ENCODE data around the gene DCAF11. TPM values are rescaled to one million over a fixed set of nuclear protein-coding genes. Genes with fewer than 3 reads are reported as not detected.

DCAF11 gene
- polyA plus RNA-seq, 1 experiment: 29.7 TPM

DNA sequence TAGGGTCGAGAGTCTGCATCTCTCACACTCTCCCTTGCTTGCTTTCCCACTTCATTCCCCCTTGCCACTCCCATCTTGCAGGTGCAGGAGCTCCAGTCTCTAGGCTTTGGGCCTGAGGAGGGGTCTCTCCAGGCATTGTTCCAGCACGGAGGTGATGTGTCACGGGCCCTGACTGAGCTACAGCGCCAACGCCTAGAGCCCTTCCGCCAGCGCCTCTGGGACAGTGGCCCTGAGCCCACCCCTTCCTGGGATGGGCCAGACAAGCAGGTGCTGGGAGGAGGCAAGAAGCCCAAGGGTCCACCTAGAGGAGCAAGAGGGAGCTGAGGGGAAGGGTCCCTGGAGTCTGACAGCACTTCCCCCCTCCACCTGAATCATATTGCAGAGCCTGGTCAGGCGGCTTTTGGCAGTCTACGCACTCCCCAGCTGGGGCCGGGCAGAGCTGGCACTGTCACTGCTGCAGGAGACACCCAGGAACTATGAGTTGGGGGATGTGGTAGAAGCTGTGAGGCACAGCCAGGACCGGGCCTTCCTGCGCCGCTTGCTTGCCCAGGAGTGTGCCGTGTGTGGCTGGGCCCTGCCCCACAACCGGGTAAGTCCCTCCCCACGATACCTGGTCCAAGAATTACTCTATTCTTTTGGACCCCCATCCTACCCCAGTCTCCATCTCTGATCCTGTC lies 37.0 kb downstream of the DCAF11 start:
- no peak for DNase-seq (ENCODE audit: low read depth, low spot score)
- no peaks in the 10 kb centered on the region for H3K27me3 ChIP-seq (ENCODE audit: control insufficient read depth, insufficient read depth, low read length)
- TF ChIP-seq, protein P1, sequence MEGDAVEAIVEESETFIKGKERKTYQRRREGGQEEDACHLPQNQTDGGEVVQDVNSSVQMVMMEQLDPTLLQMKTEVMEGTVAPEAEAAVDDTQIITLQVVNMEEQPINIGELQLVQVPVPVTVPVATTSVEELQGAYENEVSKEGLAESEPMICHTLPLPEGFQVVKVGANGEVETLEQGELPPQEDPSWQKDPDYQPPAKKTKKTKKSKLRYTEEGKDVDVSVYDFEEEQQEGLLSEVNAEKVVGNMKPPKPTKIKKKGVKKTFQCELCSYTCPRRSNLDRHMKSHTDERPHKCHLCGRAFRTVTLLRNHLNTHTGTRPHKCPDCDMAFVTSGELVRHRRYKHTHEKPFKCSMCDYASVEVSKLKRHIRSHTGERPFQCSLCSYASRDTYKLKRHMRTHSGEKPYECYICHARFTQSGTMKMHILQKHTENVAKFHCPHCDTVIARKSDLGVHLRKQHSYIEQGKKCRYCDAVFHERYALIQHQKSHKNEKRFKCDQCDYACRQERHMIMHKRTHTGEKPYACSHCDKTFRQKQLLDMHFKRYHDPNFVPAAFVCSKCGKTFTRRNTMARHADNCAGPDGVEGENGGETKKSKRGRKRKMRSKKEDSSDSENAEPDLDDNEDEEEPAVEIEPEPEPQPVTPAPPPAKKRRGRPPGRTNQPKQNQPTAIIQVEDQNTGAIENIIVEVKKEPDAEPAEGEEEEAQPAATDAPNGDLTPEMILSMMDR (IDR thresholded peaks at IDR 0.05; ENCODE audit: low read depth, low read length): no peak
- CTCF ChIA-PET: interaction anchor here (1.0 to 3.3 kb wide), 2 partner anchors 10 to 280 kb away, joined by 3 to 27 read pairs; partner anchors contain the start of gene IRF9
- POLR2A ChIA-PET: interaction anchor here (0.5 kb wide), 1 partner anchor 788 kb away, joined by 6 read pairs; no protein-coding TSS in a partner anchor
- H3K9me3 ChIP-seq (ENCODE audit: control insufficient read depth, insufficient read depth, low read length): peaks cover 3% of the 10 kb centered on the region; the same call in 1 of the 2 replicates
- no peak overlapping the region for H3K27ac ChIP-seq (ENCODE audit: low read depth, low read length)
- H3K4me3 ChIP-seq (ENCODE audit: low read depth, low read length): no peak overlapping the region

DNA sequence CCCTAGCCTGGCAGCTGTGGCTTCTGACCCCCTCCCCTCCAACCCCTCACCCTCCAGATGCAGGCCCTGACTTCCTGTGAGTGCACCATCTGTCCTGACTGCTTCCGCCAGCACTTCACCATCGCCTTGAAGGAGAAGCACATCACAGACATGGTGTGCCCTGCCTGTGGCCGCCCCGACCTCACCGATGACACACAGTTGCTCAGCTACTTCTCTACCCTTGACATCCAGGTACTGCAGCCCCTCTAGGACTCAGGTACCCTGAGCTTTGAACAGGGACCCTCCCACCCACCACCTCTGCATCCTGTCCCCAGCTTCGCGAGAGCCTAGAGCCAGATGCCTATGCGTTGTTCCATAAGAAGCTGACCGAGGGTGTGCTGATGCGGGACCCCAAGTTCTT lies 40.5 kb downstream of the DCAF11 start:
- H3K9me3 ChIP-seq (ENCODE audit: control insufficient read depth, insufficient read depth, low read length): no peaks in the 10 kb centered on the region
- H3K27ac ChIP-seq (ENCODE audit: low read depth, low read length): no peak overlapping the region
- ChIA-PET CTCF (no interaction called here), POLR2A (no interaction called here)
- TF ChIP-seq, protein P1 (IDR thresholded peaks at IDR 0.05; ENCODE audit: low read depth, low read length): no peak
- no peaks in the 10 kb centered on the region for H3K27me3 ChIP-seq (ENCODE audit: control insufficient read depth, insufficient read depth, low read length)
- DNase-seq (ENCODE audit: low read depth, low spot score): no peak
- H3K4me3 ChIP-seq (ENCODE audit: low read depth, low read length): no peak overlapping the region

DNA sequence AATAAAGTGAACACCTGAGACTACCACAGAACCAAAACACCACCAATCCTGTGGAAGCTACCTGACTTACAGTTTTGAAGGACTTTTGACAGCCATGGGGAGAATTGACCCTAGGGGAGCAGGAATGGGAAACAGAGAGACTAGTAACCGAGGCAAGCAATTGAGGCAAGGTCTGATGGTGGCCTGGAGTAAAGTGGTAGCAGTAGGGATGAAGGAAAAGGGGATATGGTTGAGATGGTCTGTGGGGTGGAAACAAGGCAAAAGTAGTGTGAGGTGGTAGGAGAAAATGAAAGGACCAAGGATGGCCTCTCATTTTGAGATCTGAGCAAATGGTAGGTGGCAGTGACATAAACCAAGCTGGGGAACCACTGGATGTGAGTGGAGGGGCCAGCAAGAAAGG lies 42.3 kb downstream of the DCAF11 start:
- POLR2A ChIA-PET: no interaction called here

DNA sequence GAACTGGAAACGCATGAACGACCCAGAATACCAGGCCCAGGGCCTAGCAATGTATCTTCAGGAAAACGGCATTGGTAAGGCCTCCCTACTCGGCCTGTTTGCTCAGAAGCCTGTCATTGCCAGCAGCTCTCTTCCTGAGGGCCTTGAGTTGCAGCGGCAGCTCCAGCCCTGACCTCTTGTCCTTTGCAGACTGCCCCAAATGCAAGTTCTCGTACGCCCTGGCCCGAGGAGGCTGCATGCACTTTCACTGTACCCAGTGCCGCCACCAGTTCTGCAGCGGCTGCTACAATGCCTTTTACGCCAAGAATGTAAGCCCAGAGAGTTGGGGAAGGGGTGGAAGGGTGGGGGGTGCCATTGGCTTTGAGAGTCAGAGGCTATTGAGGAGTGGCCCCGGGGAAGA lies 42.8 kb downstream of the DCAF11 start:
- H3K9me3 ChIP-seq (ENCODE audit: control insufficient read depth, insufficient read depth, low read length): no peaks in the 10 kb centered on the region
- POLR2A ChIA-PET: no interaction called here
- CTCF ChIA-PET: interaction anchor here (0.6 kb wide), 1 partner anchor 91 kb away, joined by 3 read pairs; no protein-coding TSS in a partner anchor
- TF ChIP-seq, protein P1 (IDR thresholded peaks at IDR 0.05; ENCODE audit: low read depth, low read length): no peak
- H3K27me3 ChIP-seq (ENCODE audit: control insufficient read depth, insufficient read depth, low read length): no peaks in the 10 kb centered on the region
- no peak overlapping the region for H3K4me3 ChIP-seq (ENCODE audit: low read depth, low read length)
- no peak overlapping the region for H3K27ac ChIP-seq (ENCODE audit: low read depth, low read length)
- no peak for DNase-seq (ENCODE audit: low read depth, low spot score)

More for the DNA sequence above, 42.3 kb downstream of the DCAF11 start:
- CTCF ChIA-PET: interaction anchor here (0.6 kb wide), 1 partner anchor 91 kb away, joined by 3 read pairs; no protein-coding TSS in a partner anchor
- no peak for DNase-seq (ENCODE audit: low read depth, low spot score)
- no peaks in the 10 kb centered on the region for H3K27me3 ChIP-seq (ENCODE audit: control insufficient read depth, insufficient read depth, low read length)
- no peaks in the 10 kb centered on the region for H3K9me3 ChIP-seq (ENCODE audit: control insufficient read depth, insufficient read depth, low read length)
- no peak overlapping the region for H3K27ac ChIP-seq (ENCODE audit: low read depth, low read length)
- TF ChIP-seq, protein P1 (IDR thresholded peaks at IDR 0.05; ENCODE audit: low read depth, low read length): no peak
- H3K4me3 ChIP-seq (ENCODE audit: low read depth, low read length): no peak overlapping the region
